Stimulated activated CD8-positive, alpha-beta memory T cell treated with anti-CD3 and anti-CD28 coated beads, Interleukin-2, amount 100 ng/mL, for 1 hour (primary cell): ENCODE measurements around the gene LPCAT1.
"Not testable (repeated sequence)": the region's sequence is repeated elsewhere in the genome, so short reads cannot be mapped to it uniquely, and the experiment has no call there.

ENCODE experiments used
- DNase-seq, 2 donors: peaks; one replicate each; pipeline ENCODE4 v3.0.0-alpha.2; 2020; ENCODE audit warnings: low read depth in 2 of 2

LPCAT1 gene

GRCh38 chr5:1480217-1480616 lies 43.5 kb downstream of the LPCAT1 start:
- no peak for DNase-seq

GRCh38 chr5:1479581-1480188 lies 44.1 kb downstream of the LPCAT1 start:
- DNase-seq = peak in 1 of 2 donors; percentile 17

- no peak for DNase-seq
These were observed 44.7 kb downstream of the LPCAT1 start for GRCh38 chr5:1479066-1479465.

- DNase-seq = no peak
These were observed 45.3 kb downstream of the LPCAT1 start for GRCh38 chr5:1478271-1479035.

GRCh38 chr5:1477341-1477740 lies 46.4 kb downstream of the LPCAT1 start:
- DNase-seq = no peak

- DNase-seq = no peak
These were observed 46.8 kb downstream of the LPCAT1 start for GRCh38 chr5:1476967-1477310.

GRCh38 chr5:1476181-1476966 lies 47.4 kb downstream of the LPCAT1 start:
- DNase-seq = no peak

- not testable (repeated sequence) for DNase-seq
These were observed 48.2 kb downstream of the LPCAT1 start for GRCh38 chr5:1475544-1475900.

- DNase-seq = no peak
These were observed 48.8 kb downstream of the LPCAT1 start for GRCh38 chr5:1474866-1475543.

GRCh38 chr5:1474183-1474839 lies 49.4 kb downstream of the LPCAT1 start:
- no peak for DNase-seq

GRCh38 chr5:1473746-1474145 lies 50.0 kb downstream of the LPCAT1 start:
- no peak for DNase-seq

- DNase-seq = no peak
These were observed 50.7 kb downstream of the LPCAT1 start for GRCh38 chr5:1472964-1473628.

GRCh38 chr5:1471997-1472963 lies 51.5 kb downstream of the LPCAT1 start:
- no peak for DNase-seq

GRCh38 chr5:1471240-1471853 lies 52.4 kb downstream of the LPCAT1 start:
- DNase-seq = no peak

GRCh38 chr5:1470762-1471211 lies 53.0 kb downstream of the LPCAT1 start:
- no peak for DNase-seq

GRCh38 chr5:1468629-1469527 lies 54.9 kb downstream of the LPCAT1 start:
- no peak for DNase-seq

GRCh38 chr5:1468247-1468612 lies 55.5 kb downstream of the LPCAT1 start:
- DNase-seq = no peak
